ENCODE measurements around the gene TFRC.
"Not testable (repeated sequence)": the region's sequence is repeated elsewhere in the genome, so short reads cannot be mapped to it uniquely, and the experiment has no call there.

TFRC gene

GRCh38 chr3:196111939-196112386, 30.1 kb upstream of the TFRC start:
- H3K9me3 ChIP-seq (ENCODE audit: control insufficient read depth in 2 of 2, low read length in 2 of 2), result no peaks in the 10 kb centered on the region
- H3K27me3 ChIP-seq (ENCODE audit: control insufficient read depth in 1 of 2, insufficient read depth in 2 of 2, low read length in 2 of 2), result no peaks in the 10 kb centered on the region
- no peaks in the 10 kb centered on the region for H3K4me1 ChIP-seq (ENCODE audit: control insufficient read depth, insufficient read depth, low read length)
- no peaks in the 10 kb centered on the region for H3K36me3 ChIP-seq (ENCODE audit: control insufficient read depth in 2 of 2, insufficient read depth in 2 of 2, low read length in 2 of 2)
- H3K27ac ChIP-seq (ENCODE audit: low read length), result no peak overlapping the region
- no peak overlapping the region for H3K9ac ChIP-seq (ENCODE audit: low read length in 2 of 2)
- no peak overlapping the region for H3K4me3 ChIP-seq (ENCODE audit: low read length in 2 of 2)

GRCh38 chr3:196108075-196108743, 26.3 kb upstream of the TFRC start:
- Histone ChIP-seq H3K9me3 (ENCODE audit: control insufficient read depth in 2 of 2, low read length in 2 of 2) (no peaks in the 10 kb centered on the region), H3K27ac (ENCODE audit: low read length) (no peak overlapping the region), H3K9ac (ENCODE audit: low read length in 2 of 2) (no peak overlapping the region), H3K36me3 (ENCODE audit: control insufficient read depth in 2 of 2, insufficient read depth in 2 of 2, low read length in 2 of 2) (no peaks in the 10 kb centered on the region), H3K4me3 (ENCODE audit: low read length in 2 of 2) (no peak overlapping the region), H3K27me3 (ENCODE audit: control insufficient read depth in 1 of 2, insufficient read depth in 2 of 2, low read length in 2 of 2) (no peaks in the 10 kb centered on the region), H3K4me1 (ENCODE audit: control insufficient read depth, insufficient read depth, low read length) (no peaks in the 10 kb centered on the region)

- H3K27ac ChIP-seq (ENCODE audit: low read length); H3K27me3 ChIP-seq (ENCODE audit: control insufficient read depth in 1 of 2, insufficient read depth in 2 of 2, low read length in 2 of 2); H3K9me3 ChIP-seq (ENCODE audit: control insufficient read depth in 2 of 2, low read length in 2 of 2); H3K4me1 ChIP-seq (ENCODE audit: control insufficient read depth, insufficient read depth, low read length); H3K4me3 ChIP-seq (ENCODE audit: low read length in 2 of 2); H3K36me3 ChIP-seq (ENCODE audit: control insufficient read depth in 2 of 2, insufficient read depth in 2 of 2, low read length in 2 of 2); H3K9ac ChIP-seq (ENCODE audit: low read length in 2 of 2): not testable (repeated sequence)
Measured at GRCh38 chr3:196104707-196105106, 22.8 kb upstream of the TFRC start.

DNA sequence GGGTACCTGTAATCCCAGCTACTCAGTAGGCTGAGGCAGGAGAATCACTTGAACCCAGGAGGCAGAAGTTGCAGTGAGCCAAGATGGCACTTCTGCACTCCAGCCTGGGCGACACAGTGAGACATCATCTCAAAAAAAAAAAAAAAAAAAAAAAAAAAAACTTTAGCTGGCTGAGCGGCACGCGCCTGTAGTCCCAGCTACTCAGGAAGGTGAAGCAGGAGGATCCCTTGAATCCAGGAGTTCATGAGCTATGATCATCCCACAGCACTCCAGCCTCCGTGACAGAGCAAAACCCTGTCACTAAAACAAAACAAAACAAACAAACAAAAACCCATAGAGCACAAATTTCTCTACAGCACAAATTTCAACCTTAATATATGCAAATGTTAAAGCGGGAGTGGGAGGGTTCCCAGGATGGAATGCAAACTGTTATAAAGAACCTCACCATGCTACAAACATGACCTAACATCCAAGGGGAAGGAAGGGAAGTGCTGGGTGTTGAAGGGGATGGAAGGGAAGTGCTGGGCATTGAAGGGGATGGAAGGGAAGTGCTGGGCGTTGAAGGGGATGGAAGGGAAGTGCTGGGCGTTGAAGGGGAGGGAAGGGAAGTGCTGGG, 16.6 kb upstream of the TFRC start:
- not testable (repeated sequence) for H3K4me1 ChIP-seq (ENCODE audit: control insufficient read depth, insufficient read depth, low read length); H3K9me3 ChIP-seq (ENCODE audit: control insufficient read depth in 2 of 2, low read length in 2 of 2); H3K9ac ChIP-seq (ENCODE audit: low read length in 2 of 2); H3K27me3 ChIP-seq (ENCODE audit: control insufficient read depth in 1 of 2, insufficient read depth in 2 of 2, low read length in 2 of 2); H3K27ac ChIP-seq (ENCODE audit: low read length); H3K36me3 ChIP-seq (ENCODE audit: control insufficient read depth in 2 of 2, insufficient read depth in 2 of 2, low read length in 2 of 2); H3K4me3 ChIP-seq (ENCODE audit: low read length in 2 of 2)

- no peaks in the 10 kb centered on the region for H3K27me3 ChIP-seq (ENCODE audit: control insufficient read depth in 1 of 2, insufficient read depth in 2 of 2, low read length in 2 of 2)
- H3K4me1 ChIP-seq (ENCODE audit: control insufficient read depth, insufficient read depth, low read length), result peaks cover 9% of the 10 kb centered on the region
- H3K4me3 ChIP-seq (ENCODE audit: low read length in 2 of 2), result no peak overlapping the region
- H3K9me3 ChIP-seq (ENCODE audit: control insufficient read depth in 2 of 2, low read length in 2 of 2), result no peaks in the 10 kb centered on the region
- H3K36me3 ChIP-seq (ENCODE audit: control insufficient read depth in 2 of 2, insufficient read depth in 2 of 2, low read length in 2 of 2), result no peaks in the 10 kb centered on the region
- H3K27ac ChIP-seq (ENCODE audit: low read length), result no peak overlapping the region
- H3K9ac ChIP-seq (ENCODE audit: low read length in 2 of 2), result no peak overlapping the region
Measured at GRCh38 chr3:196097373-196098154, 15.7 kb upstream of the TFRC start.

DNA sequence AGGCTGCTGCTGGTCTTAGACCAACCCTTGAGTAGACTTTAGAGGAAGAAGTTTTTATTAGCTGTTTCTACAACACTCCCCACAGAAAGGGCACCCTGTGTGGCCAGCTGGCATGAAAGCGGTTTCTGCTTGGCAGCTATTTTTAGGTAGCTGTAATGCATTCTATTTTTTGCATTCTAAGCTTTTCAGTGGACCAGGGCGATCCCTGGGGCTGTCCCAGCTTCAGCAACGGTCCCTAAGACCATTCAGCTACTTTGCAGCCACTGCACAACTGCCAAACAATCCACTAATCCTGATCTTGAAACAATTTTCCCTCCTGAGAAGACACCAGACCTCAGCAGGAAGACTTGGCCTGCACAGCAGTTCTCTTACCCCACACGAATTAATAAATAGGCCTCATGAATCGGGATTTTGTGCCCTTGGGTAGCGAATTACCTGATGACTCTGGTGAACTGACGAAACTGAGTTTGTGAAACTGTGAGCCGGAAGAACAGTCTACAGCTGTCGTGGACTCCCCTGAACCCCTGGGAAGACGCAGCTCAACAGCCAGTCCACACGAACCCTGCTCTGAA, 14.6 kb upstream of the TFRC start:
- peaks cover 9% of the 10 kb centered on the region for H3K4me1 ChIP-seq (ENCODE audit: control insufficient read depth, insufficient read depth, low read length)
- H3K36me3 ChIP-seq (ENCODE audit: control insufficient read depth in 2 of 2, insufficient read depth in 2 of 2, low read length in 2 of 2), result no peaks in the 10 kb centered on the region
- H3K4me3 ChIP-seq (ENCODE audit: low read length in 2 of 2), result peak overlapping the region; percentile 40 to 41
- H3K27me3 ChIP-seq (ENCODE audit: control insufficient read depth in 1 of 2, insufficient read depth in 2 of 2, low read length in 2 of 2), result no peaks in the 10 kb centered on the region
- H3K27ac ChIP-seq (ENCODE audit: low read length), result no peak overlapping the region
- H3K9me3 ChIP-seq (ENCODE audit: control insufficient read depth in 2 of 2, low read length in 2 of 2), result no peaks in the 10 kb centered on the region
- peak overlapping the region in 1 of 2 donors; percentile 13 for H3K9ac ChIP-seq (ENCODE audit: low read length in 2 of 2)

- Histone ChIP-seq H3K9me3 (ENCODE audit: control insufficient read depth in 2 of 2, low read length in 2 of 2) (no peaks in the 10 kb centered on the region), H3K36me3 (ENCODE audit: control insufficient read depth in 2 of 2, insufficient read depth in 2 of 2, low read length in 2 of 2) (no peaks in the 10 kb centered on the region), H3K27ac (ENCODE audit: low read length) (no peak overlapping the region), H3K27me3 (ENCODE audit: control insufficient read depth in 1 of 2, insufficient read depth in 2 of 2, low read length in 2 of 2) (no peaks in the 10 kb centered on the region), H3K4me3 (ENCODE audit: low read length in 2 of 2) (no peak overlapping the region), H3K9ac (ENCODE audit: low read length in 2 of 2) (no peak overlapping the region), H3K4me1 (ENCODE audit: control insufficient read depth, insufficient read depth, low read length) (peaks cover 9% of the 10 kb centered on the region)
Measured at GRCh38 chr3:196093317-196094111, 11.6 kb upstream of the TFRC start.

- no peak overlapping the region for H3K9ac ChIP-seq (ENCODE audit: low read length in 2 of 2)
- no peaks in the 10 kb centered on the region for H3K36me3 ChIP-seq (ENCODE audit: control insufficient read depth in 2 of 2, insufficient read depth in 2 of 2, low read length in 2 of 2)
- H3K27me3 ChIP-seq (ENCODE audit: control insufficient read depth in 1 of 2, insufficient read depth in 2 of 2, low read length in 2 of 2), result no peaks in the 10 kb centered on the region
- H3K9me3 ChIP-seq (ENCODE audit: control insufficient read depth in 2 of 2, low read length in 2 of 2), result no peaks in the 10 kb centered on the region
- no peaks in the 10 kb centered on the region for H3K4me1 ChIP-seq (ENCODE audit: control insufficient read depth, insufficient read depth, low read length)
- no peak overlapping the region for H3K27ac ChIP-seq (ENCODE audit: low read length)
- no peak overlapping the region for H3K4me3 ChIP-seq (ENCODE audit: low read length in 2 of 2)
Measured at GRCh38 chr3:196087906-196088305, 6.0 kb upstream of the TFRC start.

DNA sequence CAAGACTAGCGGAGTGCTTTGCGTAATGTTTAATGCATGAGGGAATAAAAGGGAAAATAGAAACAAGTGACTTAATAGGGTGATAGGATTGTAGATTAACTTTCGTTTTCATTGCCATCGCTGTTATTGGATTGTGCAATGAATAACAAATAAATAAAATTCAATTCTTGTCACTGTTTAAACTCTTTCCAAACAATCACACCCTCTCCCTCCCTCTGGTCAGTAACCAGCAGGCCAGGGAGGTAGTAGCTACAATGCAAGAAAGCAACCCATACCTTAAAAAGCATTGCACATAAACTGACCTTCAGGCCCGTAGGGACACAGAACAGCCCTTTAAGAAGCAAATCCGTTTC, 705 bp upstream of the TFRC start:
- Histone ChIP-seq H3K4me3 (ENCODE audit: low read length in 2 of 2) (peak overlapping the region; percentile 75 to 95), H3K36me3 (ENCODE audit: control insufficient read depth in 2 of 2, insufficient read depth in 2 of 2, low read length in 2 of 2) (no peaks in the 10 kb centered on the region), H3K4me1 (ENCODE audit: control insufficient read depth, insufficient read depth, low read length) (peaks cover 24% of the 10 kb centered on the region), H3K9ac (ENCODE audit: low read length in 2 of 2) (peak overlapping the region; percentile 81 to 98), H3K27ac (ENCODE audit: low read length) (peak overlapping the region; percentile 94), H3K9me3 (ENCODE audit: control insufficient read depth in 2 of 2, low read length in 2 of 2) (no peaks in the 10 kb centered on the region), H3K27me3 (ENCODE audit: control insufficient read depth in 1 of 2, insufficient read depth in 2 of 2, low read length in 2 of 2) (no peaks in the 10 kb centered on the region)
